ENCODE data around the gene VPS8.
"Not testable (repeated sequence)": the region's sequence is repeated elsewhere in the genome, so short reads cannot be mapped to it uniquely, and the experiment has no call there.

Gene VPS8

DNA sequence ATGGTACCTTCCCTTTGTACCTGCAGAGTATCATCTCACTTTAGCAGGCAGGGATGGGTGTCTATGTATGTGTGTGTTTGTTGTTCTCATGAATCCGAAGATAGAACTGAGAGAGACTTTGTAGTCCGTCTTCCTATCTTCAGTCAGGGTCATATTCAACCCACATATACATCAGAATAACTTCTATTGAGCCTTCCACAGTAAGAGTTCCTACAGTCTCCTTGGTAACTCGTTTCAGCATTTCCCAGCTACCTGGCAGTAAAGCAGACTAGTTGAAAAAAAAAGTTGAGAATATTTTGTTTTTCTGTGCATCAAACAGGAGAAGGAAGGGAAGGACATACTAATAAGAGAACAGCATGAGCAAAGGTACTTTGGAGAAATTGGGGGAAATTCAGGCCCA lies 106.8 kb downstream of the VPS8 start:
- no peak for DNase-seq (ENCODE audit: low read depth)

- no peak for DNase-seq (ENCODE audit: low read depth)
Measured at GRCh38 chr3:184919651-184920050, 107.7 kb downstream of the VPS8 start.

DNA sequence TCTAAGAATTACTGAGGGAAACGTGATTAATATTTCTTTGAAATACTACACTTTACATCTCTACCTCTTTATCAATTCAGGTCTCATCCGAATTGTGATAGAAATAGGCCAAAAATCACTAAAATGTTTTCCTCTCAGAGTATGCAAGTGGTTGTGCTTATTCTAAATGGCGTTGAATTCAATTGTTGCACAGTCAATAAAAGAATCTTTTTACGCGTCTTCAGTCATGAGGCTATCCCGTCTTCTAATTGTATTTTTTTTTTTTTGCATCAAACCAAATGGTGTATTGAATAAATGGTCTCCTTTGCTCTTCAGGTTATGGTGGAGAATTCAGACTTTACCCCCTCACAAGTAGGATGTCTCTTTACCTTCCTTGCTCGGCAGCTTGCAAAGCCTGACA lies 112.6 kb downstream of the VPS8 start:
- no peak for DNase-seq (ENCODE audit: low read depth)

DNA sequence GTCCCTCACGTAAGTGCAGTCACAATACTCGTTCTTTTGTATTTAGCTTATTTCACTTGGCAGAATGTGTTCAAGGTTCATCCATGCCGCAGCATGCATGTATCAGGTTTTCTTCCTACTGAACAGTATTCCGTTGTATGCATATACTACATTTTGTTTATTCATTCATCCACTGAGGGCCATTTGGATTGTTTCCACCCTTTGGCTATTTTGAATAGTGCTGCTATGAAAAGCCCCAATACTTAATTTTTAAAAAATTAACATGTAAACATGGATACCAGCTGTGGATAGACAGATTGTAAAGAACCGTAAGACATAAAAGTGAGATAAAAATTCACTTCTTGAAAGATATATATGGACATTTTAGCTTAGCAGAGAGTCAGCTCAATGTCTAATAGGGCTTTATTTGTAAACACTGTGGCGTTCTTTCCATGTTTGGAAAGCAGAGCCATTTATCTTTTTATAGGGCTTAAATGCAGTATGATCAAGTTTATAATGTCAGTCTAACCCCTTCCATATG lies 115.9 kb downstream of the VPS8 start:
- DNase-seq (ENCODE audit: low read depth) = no peak

DNA sequence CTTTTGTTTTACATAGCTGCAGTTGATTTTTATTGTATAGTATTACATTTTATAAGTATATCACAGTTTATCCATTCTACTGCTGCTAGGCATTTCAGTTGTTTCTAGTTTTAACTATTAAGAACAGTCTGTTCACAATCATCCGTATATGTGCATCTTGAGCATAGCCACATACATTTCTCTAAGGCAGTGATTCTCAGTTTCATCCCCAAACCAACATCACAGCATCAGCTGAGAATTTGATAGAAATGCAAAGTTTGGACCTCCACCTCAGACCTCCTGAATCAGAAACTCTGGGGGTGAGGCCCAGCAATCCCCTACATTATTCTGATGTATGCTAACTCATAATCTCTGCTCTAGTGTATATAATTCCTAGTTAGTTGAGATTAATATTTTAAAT lies 120.8 kb downstream of the VPS8 start:
- DNase-seq (ENCODE audit: low read depth) = no peak

- no peak for DNase-seq (ENCODE audit: low read depth)
Measured at GRCh38 chr3:184937611-184938010, 125.6 kb downstream of the VPS8 start.

- DNase-seq (ENCODE audit: low read depth) = no peak
Measured at GRCh38 chr3:184941408-184941807, 129.4 kb downstream of the VPS8 start.

DNA sequence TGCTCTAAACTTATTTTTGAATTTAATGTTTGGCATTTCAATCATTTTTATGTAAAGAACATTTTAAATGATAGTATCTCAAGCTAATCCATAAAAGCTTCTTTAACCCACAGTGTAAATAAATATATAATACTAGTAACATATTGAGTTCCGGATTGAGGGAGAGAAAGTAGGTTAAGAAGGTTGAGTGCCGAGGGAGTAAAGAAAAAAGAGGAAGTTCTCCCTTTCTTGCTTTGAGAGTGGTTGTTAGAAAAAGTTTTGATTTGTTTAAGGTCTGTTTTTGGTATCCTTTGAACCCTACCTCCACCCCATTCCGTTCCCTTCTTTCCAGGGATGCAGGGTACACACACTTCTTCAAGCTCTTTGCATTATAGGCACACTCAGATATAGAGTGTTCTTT lies 130.8 kb downstream of the VPS8 start:
- DNase-seq (ENCODE audit: low read depth) = no peak

DNA sequence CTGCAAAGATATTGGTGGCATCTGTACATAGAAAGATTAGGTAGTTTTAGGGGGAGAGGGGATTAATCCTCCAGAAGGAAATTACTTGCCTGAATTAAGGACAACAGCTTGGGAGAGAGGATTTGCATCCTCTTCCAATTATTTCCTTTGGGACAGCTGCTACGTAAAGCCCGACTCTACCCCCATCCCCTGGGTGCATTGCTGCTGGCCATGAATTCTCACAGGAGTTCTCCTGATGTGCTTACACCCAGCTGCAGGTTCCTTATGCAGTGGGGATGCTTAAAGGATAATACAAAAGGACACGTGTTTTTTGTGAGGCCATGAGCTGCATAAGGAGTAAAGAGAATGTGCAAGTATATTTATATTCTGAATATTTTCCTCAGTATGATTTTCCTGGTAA lies 132.3 kb downstream of the VPS8 start:
- DNase-seq (ENCODE audit: low read depth) = no peak

GRCh38 chr3:184945886-184946625 lies 134.1 kb downstream of the VPS8 start:
- no peak for DNase-seq (ENCODE audit: low read depth)

DNA sequence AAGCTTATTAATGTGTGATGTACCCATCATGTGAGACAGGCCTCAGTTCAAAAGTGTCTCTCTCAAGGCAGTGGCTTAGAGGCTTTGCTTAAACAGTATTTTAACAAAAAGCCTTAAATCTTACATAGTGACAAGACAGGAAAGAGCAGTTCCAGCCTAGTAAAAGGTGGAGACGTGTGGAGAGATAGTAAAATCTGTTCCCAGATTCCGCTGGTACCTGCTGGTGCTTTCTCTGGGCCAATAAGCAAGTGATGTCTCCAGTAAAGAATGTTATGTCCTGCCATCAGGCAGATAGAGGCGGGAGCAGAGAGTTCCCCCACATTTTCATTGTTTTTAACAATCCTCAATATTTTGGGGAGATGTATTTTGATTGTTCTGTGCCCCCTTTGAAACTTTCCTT lies 135.0 kb downstream of the VPS8 start:
- DNase-seq (ENCODE audit: low read depth) = no peak

DNA sequence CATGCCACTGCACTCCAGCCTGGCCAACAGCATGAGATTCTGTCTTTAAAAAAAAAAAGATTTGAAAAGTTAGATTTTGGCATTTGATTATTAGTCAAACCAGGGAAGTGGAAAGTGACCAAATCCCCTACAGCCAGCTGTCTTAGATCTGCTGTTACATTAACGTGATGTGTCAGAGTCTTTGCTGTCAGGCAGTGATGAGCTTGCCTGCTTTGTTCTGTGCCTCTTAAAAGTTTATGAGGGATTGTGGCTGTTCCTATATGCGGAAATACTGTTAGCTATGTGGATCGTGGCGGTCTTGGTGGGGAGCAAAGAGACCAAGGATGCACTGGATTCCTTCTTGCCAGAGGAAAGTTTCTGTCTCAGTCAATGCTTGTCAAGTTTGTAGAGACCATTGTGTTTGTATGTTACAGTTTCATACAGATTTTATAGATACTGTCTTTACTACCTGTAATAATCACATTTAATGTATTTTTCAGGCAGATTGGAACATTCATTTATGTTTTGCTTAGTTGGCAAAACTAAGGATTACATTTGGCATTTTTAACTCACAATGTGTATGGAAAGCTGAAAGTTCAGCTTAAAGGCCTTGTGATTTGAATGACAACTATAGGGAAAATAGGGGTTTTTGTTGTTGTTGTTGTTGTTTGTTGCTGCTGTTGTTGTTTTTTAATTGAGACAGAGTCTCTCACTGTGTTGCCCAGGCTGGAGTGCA lies 137.4 kb downstream of the VPS8 start:
- no peak for DNase-seq (ENCODE audit: low read depth)

DNA sequence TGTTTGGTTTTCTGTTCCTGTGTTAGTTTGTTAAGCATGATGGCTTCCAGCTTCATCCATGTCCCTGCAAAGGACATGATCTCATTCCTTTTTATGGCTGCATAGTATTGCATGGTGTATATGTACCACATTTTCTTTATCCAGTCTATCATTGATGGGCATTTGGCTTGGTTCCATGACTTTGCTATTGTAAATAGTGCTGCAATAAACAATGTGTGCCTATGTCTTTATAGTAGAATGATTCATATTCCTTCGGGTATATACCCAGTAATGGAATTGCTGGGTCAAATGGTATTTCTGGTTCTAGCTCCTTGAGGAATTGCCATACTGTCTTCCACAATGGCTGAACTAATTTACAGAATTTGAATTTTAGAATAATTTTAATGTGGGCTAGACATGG lies 138.8 kb downstream of the VPS8 start:
- not testable (repeated sequence) for DNase-seq (ENCODE audit: low read depth)

DNA sequence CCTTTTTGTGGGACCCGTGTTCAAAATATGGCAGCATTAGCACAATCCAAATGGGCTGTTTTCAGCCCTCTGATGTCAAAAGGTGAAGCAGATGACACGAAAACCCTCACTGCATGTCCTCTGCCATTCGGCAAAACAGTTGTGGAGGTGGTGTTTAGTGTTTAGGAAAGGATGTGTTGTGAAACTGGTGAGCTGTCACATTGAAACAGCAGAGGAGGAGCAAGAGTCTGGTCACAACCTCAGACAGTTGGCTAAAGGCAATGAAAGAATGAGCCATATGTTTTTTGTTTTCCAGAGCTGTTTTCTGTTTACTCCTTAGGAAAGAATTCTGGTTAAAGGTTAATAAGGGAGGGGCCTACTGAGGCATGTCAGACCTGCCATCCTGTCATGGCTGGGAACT lies 140.7 kb downstream of the VPS8 start:
- no peak for DNase-seq (ENCODE audit: low read depth)

- no peak for DNase-seq (ENCODE audit: low read depth)
Measured at GRCh38 chr3:184953401-184953800, 141.4 kb downstream of the VPS8 start.

DNA sequence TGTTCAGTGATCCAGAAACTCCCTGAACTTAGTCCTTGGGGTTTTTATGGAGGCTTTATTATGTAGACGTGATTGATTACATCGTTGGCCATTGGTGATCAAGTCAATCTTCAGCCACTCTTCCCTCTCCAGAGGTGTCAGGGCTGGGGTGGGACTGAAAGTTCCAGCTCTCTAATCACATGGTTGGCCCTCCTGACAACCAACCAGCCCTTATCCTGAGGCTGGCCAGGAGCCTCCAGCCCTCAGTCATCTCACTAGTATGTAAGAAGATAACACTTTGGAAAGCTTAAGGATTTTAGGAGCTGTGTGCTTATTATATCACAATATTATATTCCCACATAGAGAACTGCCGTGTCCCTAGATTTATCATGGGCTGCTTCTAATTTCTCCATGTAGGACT lies 142.3 kb downstream of the VPS8 start:
- DNase-seq (ENCODE audit: low read depth) = no peak

DNA sequence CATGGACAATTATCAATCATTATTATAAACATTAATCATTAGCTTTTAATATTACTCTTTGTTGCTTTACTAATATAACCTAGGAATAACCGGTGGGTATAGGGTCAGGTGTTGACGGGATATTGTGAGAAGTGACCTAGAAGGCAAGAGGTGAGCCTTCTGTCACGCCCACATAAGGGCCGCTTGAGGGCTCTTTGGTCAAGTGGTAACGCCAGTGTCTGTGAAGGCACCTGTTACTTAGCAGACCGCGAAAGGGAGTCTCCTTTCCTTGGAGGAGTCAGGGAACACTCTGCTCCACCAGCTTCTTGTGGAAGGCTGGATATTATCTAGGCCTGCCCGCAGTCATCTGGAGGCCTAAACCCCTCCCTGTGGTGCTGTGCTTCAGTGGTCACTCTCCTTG lies 142.9 kb downstream of the VPS8 start:
- not testable (repeated sequence) for DNase-seq (ENCODE audit: low read depth)

GRCh38 chr3:184965639-184966430 lies 153.9 kb downstream of the VPS8 start:
- no peak for DNase-seq (ENCODE audit: low read depth)

- no peak for DNase-seq (ENCODE audit: low read depth)
Measured at GRCh38 chr3:184968115-184968514, 156.1 kb downstream of the VPS8 start.

DNA sequence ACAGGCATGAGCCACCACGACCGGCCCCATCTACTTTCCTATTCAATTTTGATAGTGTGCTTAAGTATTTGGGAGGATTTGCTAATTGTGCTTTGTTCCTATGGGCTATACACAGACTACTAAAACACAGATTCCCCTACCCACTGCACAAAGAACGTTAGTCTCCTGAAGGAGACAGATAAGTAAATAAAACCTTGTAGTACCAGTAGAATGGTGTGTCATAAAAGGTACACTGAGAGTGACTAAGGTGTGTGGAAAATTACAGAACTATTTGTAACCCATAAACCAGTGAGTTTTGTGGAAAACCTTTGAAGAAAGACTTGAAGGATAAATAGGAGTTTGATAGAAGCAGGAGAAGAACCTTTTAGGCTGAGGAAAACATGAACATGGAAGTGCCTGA lies 158.2 kb downstream of the VPS8 start:
- DNase-seq (ENCODE audit: low read depth) = no peak

DNA sequence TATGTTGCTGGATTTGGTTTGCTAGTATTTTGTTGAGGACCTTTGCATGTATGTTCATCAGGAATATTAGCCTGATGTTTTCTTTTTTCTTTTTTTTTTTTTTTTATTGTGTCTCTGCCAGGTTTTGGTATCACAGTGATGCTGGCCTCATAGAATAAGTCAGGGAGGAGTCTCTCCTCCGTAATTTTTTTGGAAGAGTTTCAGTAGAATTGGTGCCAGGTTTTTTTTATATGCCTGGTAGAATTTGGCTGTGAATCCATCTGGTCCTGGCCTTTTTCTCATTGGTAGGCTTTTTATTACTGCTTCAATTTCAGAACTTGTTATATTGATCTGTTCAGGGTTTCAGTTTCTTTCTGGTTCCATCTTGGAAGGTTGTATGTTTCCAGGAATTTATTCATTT lies 165.8 kb downstream of the VPS8 start:
- DNase-seq (ENCODE audit: low read depth) = no peak

DNA sequence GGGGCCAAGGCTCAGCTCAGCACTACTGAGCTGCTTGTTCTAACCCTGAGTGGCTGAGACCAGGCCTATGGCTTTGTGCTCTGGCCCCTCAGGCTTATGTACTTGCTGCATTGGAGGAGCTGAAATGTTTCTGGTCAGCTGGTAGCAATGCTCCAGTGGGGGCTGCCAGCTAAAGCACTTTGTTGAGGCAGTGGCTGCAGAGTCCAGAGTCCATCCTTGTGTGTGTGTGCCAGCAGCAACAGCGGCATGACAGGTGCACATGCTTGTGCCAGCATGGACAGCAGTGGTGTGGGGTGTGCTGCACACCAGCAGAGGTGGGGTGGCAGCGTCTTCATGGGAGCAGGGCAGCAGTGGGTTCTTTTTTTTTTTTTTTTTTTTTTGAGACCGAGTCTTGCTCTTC lies 169.1 kb downstream of the VPS8 start:
- DNase-seq (ENCODE audit: low read depth) = no peak

DNA sequence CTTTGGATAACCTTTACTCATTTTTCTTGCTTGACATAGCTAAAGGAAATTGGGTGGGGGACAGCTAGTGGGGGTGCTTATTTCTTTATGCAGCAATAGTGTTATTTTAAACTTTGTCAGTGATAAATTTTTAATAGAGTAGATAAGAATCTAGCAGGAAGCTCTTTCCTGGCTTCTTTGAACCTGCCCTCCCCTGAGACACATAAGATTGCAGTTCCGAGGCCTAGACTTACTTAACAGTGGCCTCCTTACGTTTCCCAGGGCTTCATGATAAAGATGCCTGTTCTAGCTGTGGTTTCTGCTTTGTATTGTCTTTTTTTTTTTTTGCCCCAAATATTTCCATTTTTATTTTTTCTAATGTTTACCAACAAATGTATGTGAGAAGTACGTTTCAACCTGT lies 170.1 kb downstream of the VPS8 start:
- no peak for DNase-seq (ENCODE audit: low read depth)
